OCI-LY1 (cell line): ENCODE data around the gene TBX19.

Source experiments
- H2AFZ ChIP-seq: fragments of 200-600 bp; sonication (generic), shearing (Covaris generic); 2 replicates; pipeline ENCODE4 v1.6.0; 2014; ENCODE audit warnings: antibody characterized with exemption, mild to moderate bottlenecking, low read length
- H3F3A ChIP-seq: fragments of 200-600 bp; sonication (generic), shearing (Covaris generic); 2 replicates; pipeline ENCODE4 v1.6.0; 2014; ENCODE audit warnings: mild to moderate bottlenecking, antibody characterized with exemption, low read length, moderate library complexity; ENCODE audit not compliant: insufficient read depth
- H3K27ac ChIP-seq: fragments of 200-600 bp; sonication (generic); 2 replicates; pipeline ENCODE4 v1.5.1; 2014; ENCODE audit warnings: low read length, mixed run types, mild to moderate bottlenecking, low read depth; ENCODE audit not compliant: poor library complexity, severe bottlenecking
- H3K27me3 ChIP-seq: fragments of 200-600 bp; sonication (generic); 2 replicates; pipeline ENCODE4 v1.6.0; 2014; ENCODE audit warnings: antibody characterized with exemption, mild to moderate bottlenecking, low read length, moderate library complexity; ENCODE audit not compliant: insufficient read depth
- H3K36me3 ChIP-seq: fragments of 200-600 bp; sonication (generic); 2 replicates; pipeline ENCODE4 v1.6.1; 2014; ENCODE audit warnings: mild to moderate bottlenecking, antibody characterized with exemption, low read length, moderate library complexity, mixed read lengths; ENCODE audit not compliant: insufficient read depth
- H3K4me1 ChIP-seq: fragments of 200-600 bp; sonication (generic); 2 replicates; pipeline ENCODE4 v1.5.1; 2014; ENCODE audit warnings: mild to moderate bottlenecking, low read length, moderate library complexity; ENCODE audit not compliant: insufficient read depth, severe bottlenecking
- H3K4me2 ChIP-seq: fragments of 200-600 bp; sonication (generic), shearing (Covaris generic); 2 replicates; pipeline ENCODE4 v1.6.1; 2014; ENCODE audit warnings: low read length
- H3K4me3 ChIP-seq: fragments of 200-600 bp; sonication (generic); 2 replicates; pipeline ENCODE4 v1.5.1; 2014; ENCODE audit warnings: low read length, low read depth, mild to moderate bottlenecking, mixed read lengths; ENCODE audit not compliant: poor library complexity, severe bottlenecking
- H3K79me2 ChIP-seq: fragments of 200-600 bp; shearing (Covaris generic); 2 replicates; pipeline ENCODE4 v1.6.1; 2016; ENCODE audit warnings: mixed run types, low read length, mixed read lengths; ENCODE audit not compliant: insufficient read depth
- H3K9ac ChIP-seq: fragments of 200-600 bp; sonication (generic), shearing (Covaris generic); 2 replicates; pipeline ENCODE4 v1.6.1; 2014; ENCODE audit warnings: mild to moderate bottlenecking, low read length, mixed read lengths
- H3K9me2 ChIP-seq: fragments of 200-600 bp; sonication (generic), shearing (Covaris generic); 2 replicates; pipeline ENCODE4 v1.6.1; 2014; ENCODE audit warnings: low read depth, mild to moderate bottlenecking, low read length, mixed read lengths
- H3K9me3 ChIP-seq: fragments of 200-600 bp; shearing (Covaris generic); 2 replicates; pipeline ENCODE4 v1.6.1; 2014; ENCODE audit warnings: low read length, mixed read lengths
- H4K20me1 ChIP-seq: fragments of 200-600 bp; sonication (generic), shearing (Covaris generic); 2 replicates; pipeline ENCODE4 v1.6.0; 2016; ENCODE audit warnings: mild to moderate bottlenecking, low read length; ENCODE audit not compliant: insufficient read depth
- CTCF ChIP-seq: fragments of 200-600 bp; sonication (generic), shearing (Covaris generic); IDR thresholded peaks from 2 replicates; pipeline ENCODE4 v1.5.1; 2017; ENCODE audit warnings: mild to moderate bottlenecking, antibody characterized with exemption, low read length, moderate library complexity, mixed read lengths
- EZH2 ChIP-seq: fragments of 200-600 bp; sonication (generic), shearing (Covaris generic); IDR thresholded peaks from 2 replicates; pipeline ENCODE4 v1.8.0; 2017; ENCODE audit warnings: borderline replicate concordance, mixed run types, mild to moderate bottlenecking, antibody characterized with exemption, low read length, moderate library complexity, mixed read lengths

The TBX19 gene

GRCh38 chr1:168312718-168313604, 32.3 kb downstream of the TBX19 start:
- Histone ChIP-seq H3K9me3 (no peaks in the 10 kb centered on the region), H3K79me2 (no peaks in the 10 kb centered on the region), H3K4me2 (no peak overlapping the region), H3K4me3 (no peak overlapping the region), H3K9me2 (no peaks in the 10 kb centered on the region), H3K36me3 (no peaks in the 10 kb centered on the region), H2AFZ (no peak overlapping the region), H3K27me3 (no peaks in the 10 kb centered on the region), H3K27ac (no peak overlapping the region), H3K4me1 (no peaks in the 10 kb centered on the region), H3K9ac (no peak overlapping the region), H4K20me1 (no peaks in the 10 kb centered on the region), H3F3A (no peaks in the 10 kb centered on the region)
- TF ChIP-seq CTCF (no peak), EZH2 (no peak)

GRCh38 chr1:168316142-168316541, 35.5 kb downstream of the TBX19 start:
- TF ChIP-seq CTCF (no peak), EZH2 (no peak)

GRCh38 chr1:168317309-168317708, 36.6 kb downstream of the TBX19 start:
- no peak overlapping the region for H3K9ac ChIP-seq
- H2AFZ ChIP-seq: no peak overlapping the region
- H3K9me3 ChIP-seq: no peaks in the 10 kb centered on the region
- H3K4me2 ChIP-seq: no peak overlapping the region
- no peaks in the 10 kb centered on the region for H3K36me3 ChIP-seq
- H3K79me2 ChIP-seq: no peaks in the 10 kb centered on the region
- no peaks in the 10 kb centered on the region for H3K9me2 ChIP-seq
- no peaks in the 10 kb centered on the region for H4K20me1 ChIP-seq
- H3K4me3 ChIP-seq: no peak overlapping the region
- no peaks in the 10 kb centered on the region for H3F3A ChIP-seq
- no peak for TF ChIP-seq EZH2
- TF ChIP-seq CTCF: no peak
- H3K4me1 ChIP-seq: no peaks in the 10 kb centered on the region
- H3K27ac ChIP-seq: no peak overlapping the region
- H3K27me3 ChIP-seq: no peaks in the 10 kb centered on the region

More at GRCh38 chr1:168316142-168316541, 35.5 kb downstream of the TBX19 start:
- Histone ChIP-seq H3K9me2 (no peaks in the 10 kb centered on the region), H3K4me3 (no peak overlapping the region), H3K9me3 (no peaks in the 10 kb centered on the region), H3K27ac (no peak overlapping the region), H4K20me1 (no peaks in the 10 kb centered on the region), H3K79me2 (no peaks in the 10 kb centered on the region), H3K4me2 (no peak overlapping the region), H3K9ac (no peak overlapping the region), H3K36me3 (no peaks in the 10 kb centered on the region), H3F3A (no peaks in the 10 kb centered on the region), H3K4me1 (no peaks in the 10 kb centered on the region), H3K27me3 (no peaks in the 10 kb centered on the region), H2AFZ (no peak overlapping the region)
